Osteocyte (in vitro differentiated cells): ENCODE data around the gene CDKL1. TPM values are rescaled to one million over a fixed set of nuclear protein-coding genes. Genes with fewer than 3 reads are reported as not detected.

ENCODE experiments used
- DNase-seq: peaks from one replicate; pipeline ENCODE4 v3.0.0; 2021; ENCODE audit warnings: mixed read lengths; ENCODE audit not compliant: unreplicated experiment; ENCODE audit errors: extremely low spot score
- H3K27ac Mint-ChIP-seq: one replicate; pipeline ENCODE4 v1.8.0; 2021; ENCODE audit warnings: mild to moderate bottlenecking, mixed read lengths; ENCODE audit not compliant: unreplicated experiment
- H3K27me3 Mint-ChIP-seq: one replicate; pipeline ENCODE4 v1.8.0; 2021; ENCODE audit warnings: mixed read lengths; ENCODE audit not compliant: unreplicated experiment
- H3K36me3 Mint-ChIP-seq: one replicate; pipeline ENCODE4 v1.8.0; 2021; ENCODE audit warnings: mixed read lengths; ENCODE audit not compliant: unreplicated experiment
- H3K4me1 Mint-ChIP-seq: one replicate; pipeline ENCODE4 v1.8.0; 2021; ENCODE audit warnings: mixed read lengths; ENCODE audit not compliant: unreplicated experiment
- H3K4me3 Mint-ChIP-seq: one replicate; pipeline ENCODE4 v1.8.0; 2021; ENCODE audit warnings: mild to moderate bottlenecking, moderate library complexity, mixed read lengths; ENCODE audit not compliant: unreplicated experiment
- H3K9me3 Mint-ChIP-seq: one replicate; pipeline ENCODE4 v1.8.0; 2021; ENCODE audit warnings: mixed read lengths; ENCODE audit not compliant: unreplicated experiment
- CTCF ChIP-seq: fragments of 200-600 bp; sonication (generic); IDR thresholded peaks from 2 replicates; pipeline ENCODE4 v1.5.0; 2021; ENCODE audit warnings: antibody characterized with exemption, mild to moderate bottlenecking, moderate library complexity
- total RNA-seq: library from RNA; stranded (reverse); gene quantifications from 2 replicates; pipeline ENCODE4 v1.2.1, GENCODE V29; 2021

Gene CDKL1
- total RNA-seq, 1 donor from 2014 or later: 9.0 TPM

GRCh38 chr14:50423529-50423928 is 26.8 kb upstream of the CDKL1 start:
- Mint-ChIP-seq H3K36me3 (peaks cover 45% of the 10 kb centered on the region), H3K27me3 (no peaks in the 10 kb centered on the region), H3K4me1 (no peaks in the 10 kb centered on the region), H3K4me3 (no peak overlapping the region), H3K27ac (no peak overlapping the region), H3K9me3 (no peaks in the 10 kb centered on the region)
- no peak for TF ChIP-seq CTCF
- no peak for DNase-seq

GRCh38 chr14:50421499-50421898 is 24.8 kb upstream of the CDKL1 start:
- Mint-ChIP-seq H3K36me3 (peaks cover 58% of the 10 kb centered on the region), H3K27me3 (no peaks in the 10 kb centered on the region), H3K4me3 (no peak overlapping the region), H3K4me1 (no peaks in the 10 kb centered on the region), H3K27ac (no peak overlapping the region), H3K9me3 (no peaks in the 10 kb centered on the region)
- TF ChIP-seq CTCF: no peak
- no peak for DNase-seq

GRCh38 chr14:50417853-50418252 is 21.2 kb upstream of the CDKL1 start:
- no peaks in the 10 kb centered on the region for H3K27me3 Mint-ChIP-seq
- H3K9me3 Mint-ChIP-seq: peaks cover 3% of the 10 kb centered on the region
- no peak for DNase-seq
- H3K4me1 Mint-ChIP-seq: no peaks in the 10 kb centered on the region
- no peak overlapping the region for H3K4me3 Mint-ChIP-seq
- H3K27ac Mint-ChIP-seq: no peak overlapping the region
- no peak for TF ChIP-seq CTCF
- peaks cover 67% of the 10 kb centered on the region for H3K36me3 Mint-ChIP-seq

- Mint-ChIP-seq H3K4me3 (no peak overlapping the region), H3K27ac (no peak overlapping the region), H3K27me3 (no peaks in the 10 kb centered on the region), H3K9me3 (peaks cover 17% of the 10 kb centered on the region), H3K36me3 (peaks cover 22% of the 10 kb centered on the region), H3K4me1 (peaks cover 2% of the 10 kb centered on the region)
- no peak for DNase-seq
- TF ChIP-seq CTCF: no peak
These were observed 14.2 kb upstream of the CDKL1 start for GRCh38 chr14:50410921-50411320.

GRCh38 chr14:50410071-50410470 is 13.4 kb upstream of the CDKL1 start:
- H3K27ac Mint-ChIP-seq: no peak overlapping the region
- no peak for DNase-seq

More at GRCh38 chr14:50410071-50410470, 13.4 kb upstream of the CDKL1 start:
- H3K27me3 Mint-ChIP-seq: no peaks in the 10 kb centered on the region
- H3K36me3 Mint-ChIP-seq: peaks cover 20% of the 10 kb centered on the region
- H3K4me3 Mint-ChIP-seq: no peak overlapping the region
- peaks cover 23% of the 10 kb centered on the region for H3K9me3 Mint-ChIP-seq
- TF ChIP-seq CTCF: no peak
- peaks cover 2% of the 10 kb centered on the region for H3K4me1 Mint-ChIP-seq
